Limb (tissue), 2 donors: Measurements from ENCODE around the gene HMGXB4.
"Not testable (repeated sequence)": the region's sequence is repeated elsewhere in the genome, so short reads cannot be mapped to it uniquely, and the experiment has no call there.

Experiments
- DNase-seq, 2 donors: peaks; one replicate each; pipeline ENCODE4 v3.0.0-alpha.2; 2016; ENCODE audit errors: extremely low spot score in 2 of 2

Gene HMGXB4

GRCh38 chr22:35257321-35258190 lies at the start of gene HMGXB4:
Gene HMGXB4, plus strand, starts transcription at chr22:35257493. Its CDS starts 4,898 bp downstream, at chr22:35262391.
- peak; percentile 91 to 92 for DNase-seq

GRCh38 chr22:35208003-35208402 lies 49.3 kb upstream of the HMGXB4 start:
- no peak for DNase-seq

- no peak for DNase-seq
These were observed 48.1 kb upstream of the HMGXB4 start for GRCh38 chr22:35209203-35209602.

- no peak for DNase-seq
These were observed 45.3 kb upstream of the HMGXB4 start for GRCh38 chr22:35212009-35212408.

GRCh38 chr22:35212996-35213395 lies 44.3 kb upstream of the HMGXB4 start:
- DNase-seq: no peak

GRCh38 chr22:35214968-35215367 lies 42.3 kb upstream of the HMGXB4 start:
- no peak for DNase-seq

GRCh38 chr22:35215993-35216392 lies 41.3 kb upstream of the HMGXB4 start:
- DNase-seq: no peak

GRCh38 chr22:35217527-35217926 lies 39.8 kb upstream of the HMGXB4 start:
- no peak for DNase-seq

GRCh38 chr22:35218079-35218478 lies 39.2 kb upstream of the HMGXB4 start:
- no peak for DNase-seq

GRCh38 chr22:35219012-35219411 lies 38.3 kb upstream of the HMGXB4 start:
- DNase-seq: no peak

GRCh38 chr22:35220221-35220620 lies 37.1 kb upstream of the HMGXB4 start:
- no peak for DNase-seq

- DNase-seq: no peak
These were observed 32.3 kb upstream of the HMGXB4 start for GRCh38 chr22:35225010-35225409.

- no peak for DNase-seq
These were observed 30.2 kb upstream of the HMGXB4 start for GRCh38 chr22:35226958-35227647.

GRCh38 chr22:35229865-35230264 lies 27.4 kb upstream of the HMGXB4 start:
- no peak for DNase-seq

GRCh38 chr22:35230417-35230816 lies 26.9 kb upstream of the HMGXB4 start:
- no peak for DNase-seq

GRCh38 chr22:35230839-35231584 lies 26.3 kb upstream of the HMGXB4 start:
- no peak for DNase-seq

GRCh38 chr22:35231585-35232084 lies 25.7 kb upstream of the HMGXB4 start:
- DNase-seq: peak; percentile 45 to 81

- DNase-seq: not testable (repeated sequence)
These were observed 18.5 kb upstream of the HMGXB4 start for GRCh38 chr22:35238749-35239148.

GRCh38 chr22:35244507-35244906 lies 12.8 kb upstream of the HMGXB4 start:
- DNase-seq: not testable (repeated sequence)

GRCh38 chr22:35250156-35250555 lies 7.1 kb upstream of the HMGXB4 start:
- no peak for DNase-seq

GRCh38 chr22:35253946-35254345 lies 3.3 kb upstream of the HMGXB4 start:
- no peak for DNase-seq

- no peak for DNase-seq
These were observed 332 bp upstream of the HMGXB4 start for GRCh38 chr22:35257002-35257320.
